Measurements from ENCODE around the gene KRT73. TPM values are rescaled to one million over a fixed set of nuclear protein-coding genes. Genes with fewer than 3 reads are reported as not detected.

Gene KRT73
- total and polyA plus RNA-seq, 9 of the 15 experiments (the other 6 are each of a cell fraction or from before 2014, with no cell fraction given), result 0.09 to 0.18 (median 0.13) TPM; not detected in 5

DNA sequence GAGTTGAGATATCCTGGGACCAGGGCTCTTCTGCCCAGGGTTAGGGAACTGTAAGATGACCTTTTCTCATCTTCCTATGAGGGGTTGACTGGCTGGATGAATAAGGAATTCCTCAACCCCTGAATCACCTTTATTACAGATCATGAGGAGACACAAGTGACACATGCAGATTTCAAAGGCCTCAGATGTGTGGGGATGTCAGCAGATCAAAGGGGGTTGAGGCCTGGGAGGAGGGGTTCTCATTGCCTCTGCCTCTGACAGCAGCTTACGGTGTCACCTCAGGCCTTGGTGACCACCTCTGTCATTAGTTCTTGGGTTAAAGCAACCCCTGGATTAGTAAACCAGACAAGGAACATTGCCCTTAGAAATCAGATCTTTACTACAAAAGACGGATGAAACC lies 15.0 kb downstream of the KRT73 start:
- no peaks in the 10 kb centered on the region for H3K36me3 ChIP-seq (ENCODE audit: control insufficient read depth, insufficient read depth, low read length)
- H3K79me2 ChIP-seq (ENCODE audit: control insufficient read depth, insufficient read depth, low read length), result no peaks in the 10 kb centered on the region
- H3K27me3 ChIP-seq (ENCODE audit: control insufficient read depth in 2 of 2, insufficient read depth in 2 of 2, low read length in 2 of 2), result peaks cover 0 to 25% of the 10 kb centered on the region in 2 experiments; a peak in 3 of 5 replicates
- 48% methylated on average over 2 of the region's 2 CpGs for WGBS (ENCODE audit: insufficient coverage, low coverage, missing lambda C conversion rate)
- no TSS peak for BruUV-seq (replicated peaks)
- CTCF ChIA-PET (ENCODE audit: low intra/inter-chr PET ratio), result no interaction called here
- in situ Hi-C loops (cut with MboI), result no loop called here
- no peaks in the 10 kb centered on the region for H3K9me3 ChIP-seq (replicated peaks; ENCODE audit: control insufficient read depth, insufficient read depth, low read depth, low read length)
- TF ChIP-seq ZNF707 (CRISPR knock-in tag; conservative IDR thresholded peaks at IDR 0.05), result no peak
- no peak for TF ChIP-seq ZKSCAN8 (CRISPR knock-in tag; IDR thresholded peaks at IDR 0.05)
- TF ChIP-seq, protein P1, sequence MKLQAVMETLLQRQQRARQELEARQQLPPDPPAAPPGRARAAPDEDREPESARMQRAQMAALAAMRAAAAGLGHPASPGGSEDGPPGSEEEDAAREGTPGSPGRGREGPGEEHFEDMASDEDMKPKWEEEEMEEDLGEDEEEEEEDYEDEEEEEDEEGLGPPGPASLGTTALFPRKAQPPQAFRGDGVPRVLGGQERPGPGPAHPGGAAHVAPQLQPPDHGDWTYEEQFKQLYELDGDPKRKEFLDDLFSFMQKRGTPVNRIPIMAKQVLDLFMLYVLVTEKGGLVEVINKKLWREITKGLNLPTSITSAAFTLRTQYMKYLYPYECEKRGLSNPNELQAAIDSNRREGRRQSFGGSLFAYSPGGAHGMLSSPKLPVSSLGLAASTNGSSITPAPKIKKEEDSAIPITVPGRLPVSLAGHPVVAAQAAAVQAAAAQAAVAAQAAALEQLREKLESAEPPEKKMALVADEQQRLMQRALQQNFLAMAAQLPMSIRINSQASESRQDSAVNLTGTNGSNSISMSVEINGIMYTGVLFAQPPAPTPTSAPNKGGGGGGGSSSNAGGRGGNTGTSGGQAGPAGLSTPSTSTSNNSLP (IDR thresholded peaks at IDR 0.05; ENCODE audit: borderline replicate concordance, low read depth, low read length), result no peak
- TF ChIP-seq ZC3H4 (CRISPR knock-in tag; IDR thresholded peaks at IDR 0.05; ENCODE audit: borderline replicate concordance), result no peak
- FAIRE-seq, result no peak
- no peak overlapping the region for H3K4me3 ChIP-seq
- no peaks in the 10 kb centered on the region for H4K20me1 ChIP-seq (replicated peaks; ENCODE audit: control insufficient read depth, insufficient read depth, low read length)
- POLR2A ChIA-PET, result no interaction called here
- no peak overlapping the region for H3K4me2 ChIP-seq (ENCODE audit: insufficient read depth, low read length)
- DNase-seq (ENCODE audit: extremely low read depth in 1 of 4, low spot score in 3 of 4), result no peak
- H3K9me1 ChIP-seq (ENCODE audit: control insufficient read depth, insufficient read depth, low read length), result no peaks in the 10 kb centered on the region
- intact Hi-C loops (cut with micrococcal nuclease), result no loop called here
- ATAC-seq, result no peak
- H3K27ac ChIP-seq (ENCODE audit: extremely low read depth, low read depth, low read length), result no peak overlapping the region
- no peak overlapping the region for H2AFZ ChIP-seq (ENCODE audit: low read depth, low read length)
- H3K9ac ChIP-seq (ENCODE audit: insufficient read depth in 1 of 2, low read depth in 2 of 2, low read length in 2 of 2), result no peak overlapping the region
- peaks cover 6 to 13% of the 10 kb centered on the region in 2 experiments; a peak in 3 of 5 replicates for H3K4me1 ChIP-seq (replicated peaks in 1 of 2; ENCODE audit: control insufficient read depth in 2 of 2, insufficient read depth in 2 of 2, low read length in 2 of 2)

- no peaks in the 10 kb centered on the region for H3K9me3 ChIP-seq (replicated peaks; ENCODE audit: control insufficient read depth, insufficient read depth, low read depth, low read length)
- 20% methylated on average over 5 of the region's 5 CpGs for WGBS (ENCODE audit: insufficient coverage, low coverage, missing lambda C conversion rate)
- FAIRE-seq, result no peak
- no peak overlapping the region for H3K9ac ChIP-seq (ENCODE audit: insufficient read depth in 1 of 2, low read depth in 2 of 2, low read length in 2 of 2)
- POLR2A ChIA-PET, result no interaction called here
- no peaks in the 10 kb centered on the region for H4K20me1 ChIP-seq (replicated peaks; ENCODE audit: control insufficient read depth, insufficient read depth, low read length)
- no peak for DNase-seq (ENCODE audit: extremely low read depth in 1 of 4, low spot score in 3 of 4)
- TF ChIP-seq, protein P2, sequence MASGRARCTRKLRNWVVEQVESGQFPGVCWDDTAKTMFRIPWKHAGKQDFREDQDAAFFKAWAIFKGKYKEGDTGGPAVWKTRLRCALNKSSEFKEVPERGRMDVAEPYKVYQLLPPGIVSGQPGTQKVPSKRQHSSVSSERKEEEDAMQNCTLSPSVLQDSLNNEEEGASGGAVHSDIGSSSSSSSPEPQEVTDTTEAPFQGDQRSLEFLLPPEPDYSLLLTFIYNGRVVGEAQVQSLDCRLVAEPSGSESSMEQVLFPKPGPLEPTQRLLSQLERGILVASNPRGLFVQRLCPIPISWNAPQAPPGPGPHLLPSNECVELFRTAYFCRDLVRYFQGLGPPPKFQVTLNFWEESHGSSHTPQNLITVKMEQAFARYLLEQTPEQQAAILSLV (tag; IDR thresholded peaks at IDR 0.05), result no peak
- BruUV-seq (replicated peaks), result no TSS peak
- no peak overlapping the region for H3K4me3 ChIP-seq
- H3K79me2 ChIP-seq (ENCODE audit: control insufficient read depth, insufficient read depth, low read length), result no peaks in the 10 kb centered on the region
- no peaks in the 10 kb centered on the region for H3K9me1 ChIP-seq (ENCODE audit: control insufficient read depth, insufficient read depth, low read length)
- no peak overlapping the region for H3K4me2 ChIP-seq (ENCODE audit: insufficient read depth, low read length)
- no peak for ATAC-seq
- in situ Hi-C loops (cut with MboI) (no loop called here), intact Hi-C loops (cut with micrococcal nuclease) (no loop called here)
- H3K4me1 ChIP-seq (replicated peaks in 1 of 2; ENCODE audit: control insufficient read depth in 2 of 2, insufficient read depth in 2 of 2, low read length in 2 of 2), result peaks cover 6 to 10% of the 10 kb centered on the region in 2 experiments; a peak in 3 of 5 replicates
- H3K27me3 ChIP-seq (ENCODE audit: control insufficient read depth in 2 of 2, insufficient read depth in 2 of 2, low read length in 2 of 2), result peaks cover 0 to 29% of the 10 kb centered on the region in 2 experiments; a peak in 3 of 5 replicates
- H2AFZ ChIP-seq (ENCODE audit: low read depth, low read length), result no peak overlapping the region
- CTCF ChIA-PET (ENCODE audit: low intra/inter-chr PET ratio), result no interaction called here
- H3K36me3 ChIP-seq (ENCODE audit: control insufficient read depth, insufficient read depth, low read length), result no peaks in the 10 kb centered on the region
- no peak overlapping the region for H3K27ac ChIP-seq (ENCODE audit: extremely low read depth, low read depth, low read length)
Observed at GRCh38 chr12:52602552-52602951, 15.8 kb downstream of the KRT73 start.
